Mucosa of descending colon (tissue), 3 donors: ENCODE results near the gene MAP3K8. TPM values are rescaled to one million over a fixed set of nuclear protein-coding genes. Genes with fewer than 3 reads are reported as not detected.

Experiments used
- ATAC-seq: fragments of 200-7000 bp; cut with Tn5 transposase; one replicate; pipeline ENCODE4 v1.9.1; 2020; ENCODE audit warnings: mild to moderate bottlenecking, moderate library complexity
- DNase-seq, 3 donors: peaks; one replicate each; pipeline ENCODE4 v3.0.0-alpha.2; 2020
- H3K36me3 ChIP-seq: fragments of 200-600 bp; one replicate; pipeline ENCODE4 v1.8.0; 2021; ENCODE audit warnings: low read depth, mild to moderate bottlenecking
- H3K4me1 ChIP-seq: fragments of 200-600 bp; one replicate; pipeline ENCODE4 v1.8.0; 2021; ENCODE audit warnings: low read depth, mild to moderate bottlenecking
- H3K4me3 ChIP-seq: fragments of 200-600 bp; one replicate; pipeline ENCODE4 v1.8.0; 2021; ENCODE audit warnings: mild to moderate bottlenecking
- H3K9me3 ChIP-seq: fragments of 200-600 bp; one replicate; pipeline ENCODE4 v1.8.0; 2021; ENCODE audit warnings: mild to moderate bottlenecking
- intact Hi-C, 2 donors: fragments of 100-400 bp; cut with DNase I in 1 of 2; cut with micrococcal nuclease in 1 of 2; formaldehyde crosslinking; loops; one replicate each; pipeline versions ENCODE4 v1.11.0 to v1.11.1; 2022; cut with DNase I, micrococcal nuclease
- total RNA-seq, 3 donors: library from RNA; stranded (reverse); fragmentation: NEBNext Ultra II Directional in 2 of 3; extraction: Animal tissue kit (Norgen Biotek cat#: 25700) in 2 of 3; gene quantifications; one replicate each; pipeline versions ENCODE4 v1.2.1 to v1.2.4, GENCODE V29; 2021 to 2023
- TF ChIP-seq, protein P1 (sequence below): fragments of 200-600 bp; IDR thresholded peaks from one replicate; pipeline ENCODE4 v1.8.0; 2022; ENCODE audit warnings: antibody characterized with exemption, mild to moderate bottlenecking
- donor health status: DM: no; HTN: no; CAD: no; lungs with moderate emphysema.
- donor health status: DM: no; HTN: no; CAD: no.
- donor health status: DM: no; HTN: yes; CAD: no.

MAP3K8 gene
- total RNA-seq, 3 donors from 2014 or later, result 12.3 to 20.3 (median 18.1) TPM

GRCh38 chr10:30398788-30399187, 35.2 kb upstream of the MAP3K8 start:
- Histone ChIP-seq H3K36me3 (no peaks in the 10 kb centered on the region), H3K4me1 (no peaks in the 10 kb centered on the region), H3K4me3 (no peak overlapping the region), H3K9me3 (no peaks in the 10 kb centered on the region)
- TF ChIP-seq, protein P1, sequence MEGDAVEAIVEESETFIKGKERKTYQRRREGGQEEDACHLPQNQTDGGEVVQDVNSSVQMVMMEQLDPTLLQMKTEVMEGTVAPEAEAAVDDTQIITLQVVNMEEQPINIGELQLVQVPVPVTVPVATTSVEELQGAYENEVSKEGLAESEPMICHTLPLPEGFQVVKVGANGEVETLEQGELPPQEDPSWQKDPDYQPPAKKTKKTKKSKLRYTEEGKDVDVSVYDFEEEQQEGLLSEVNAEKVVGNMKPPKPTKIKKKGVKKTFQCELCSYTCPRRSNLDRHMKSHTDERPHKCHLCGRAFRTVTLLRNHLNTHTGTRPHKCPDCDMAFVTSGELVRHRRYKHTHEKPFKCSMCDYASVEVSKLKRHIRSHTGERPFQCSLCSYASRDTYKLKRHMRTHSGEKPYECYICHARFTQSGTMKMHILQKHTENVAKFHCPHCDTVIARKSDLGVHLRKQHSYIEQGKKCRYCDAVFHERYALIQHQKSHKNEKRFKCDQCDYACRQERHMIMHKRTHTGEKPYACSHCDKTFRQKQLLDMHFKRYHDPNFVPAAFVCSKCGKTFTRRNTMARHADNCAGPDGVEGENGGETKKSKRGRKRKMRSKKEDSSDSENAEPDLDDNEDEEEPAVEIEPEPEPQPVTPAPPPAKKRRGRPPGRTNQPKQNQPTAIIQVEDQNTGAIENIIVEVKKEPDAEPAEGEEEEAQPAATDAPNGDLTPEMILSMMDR, result no peak
- intact Hi-C loops, result no loop called here
- DNase-seq (no peak), ATAC-seq (no peak)

- H3K4me3 ChIP-seq, result no peak overlapping the region
- TF ChIP-seq, protein P1, result no peak
- no peaks in the 10 kb centered on the region for H3K4me1 ChIP-seq
- peaks cover 6% of the 10 kb centered on the region for H3K9me3 ChIP-seq
- DNase-seq (no peak), ATAC-seq (no peak)
- intact Hi-C loops, result no loop called here
- no peaks in the 10 kb centered on the region for H3K36me3 ChIP-seq
These were observed 30.5 kb upstream of the MAP3K8 start for GRCh38 chr10:30403494-30403893.

DNA sequence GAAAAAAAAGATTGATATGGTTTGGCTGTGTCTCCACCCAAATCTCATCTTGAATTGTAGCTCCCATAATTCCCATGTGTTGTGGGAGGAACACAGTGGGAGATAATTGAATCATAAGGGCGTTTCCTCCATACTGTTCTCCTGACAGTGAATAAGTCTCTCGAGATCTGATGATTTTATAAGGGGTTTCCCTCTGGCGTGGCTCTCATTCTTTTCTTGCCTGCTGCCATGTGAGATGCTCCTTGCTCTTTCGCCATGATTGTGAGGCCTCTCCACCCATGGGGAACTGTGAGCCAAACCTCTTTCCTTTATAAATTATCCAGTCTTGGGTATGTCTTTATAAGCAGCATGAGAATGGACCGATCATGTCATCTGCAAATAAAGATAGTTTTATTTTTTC, 29.4 kb upstream of the MAP3K8 start:
- TF ChIP-seq, protein P1, result no peak
- H3K4me3 ChIP-seq, result no peak overlapping the region
- intact Hi-C loops, result no loop called here
- no peaks in the 10 kb centered on the region for H3K36me3 ChIP-seq
- ATAC-seq (no peak), DNase-seq (no peak)
- no peaks in the 10 kb centered on the region for H3K4me1 ChIP-seq
- peaks cover 6% of the 10 kb centered on the region for H3K9me3 ChIP-seq

DNA sequence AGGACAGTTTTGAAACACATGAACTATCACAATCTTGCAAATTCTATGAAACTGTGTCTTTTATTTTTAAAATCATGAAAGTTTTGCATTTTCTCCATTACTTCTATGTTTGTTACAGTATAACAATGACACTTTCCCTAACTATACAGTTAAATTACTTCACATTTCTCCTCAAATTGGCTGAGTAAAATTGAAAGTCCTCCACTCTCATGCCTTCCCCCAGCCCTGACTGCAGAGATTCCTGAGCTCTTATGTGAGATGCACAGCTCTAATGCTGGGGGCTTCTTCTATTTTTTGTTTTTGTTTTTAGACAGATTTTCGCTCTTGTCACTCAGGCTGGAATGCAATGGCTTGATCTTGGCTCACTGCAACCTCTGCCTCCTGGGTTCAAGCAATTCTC, 22.7 kb upstream of the MAP3K8 start:
- Histone ChIP-seq H3K9me3 (no peaks in the 10 kb centered on the region), H3K4me1 (no peaks in the 10 kb centered on the region), H3K36me3 (no peaks in the 10 kb centered on the region), H3K4me3 (no peak overlapping the region)
- ATAC-seq (no peak), DNase-seq (no peak)
- TF ChIP-seq, protein P1, result no peak
- intact Hi-C loops, result loop anchor here in 1 of 2 donors (5.0 kb wide), 1 partner anchor 121 kb away; no protein-coding TSS in a partner anchor

DNA sequence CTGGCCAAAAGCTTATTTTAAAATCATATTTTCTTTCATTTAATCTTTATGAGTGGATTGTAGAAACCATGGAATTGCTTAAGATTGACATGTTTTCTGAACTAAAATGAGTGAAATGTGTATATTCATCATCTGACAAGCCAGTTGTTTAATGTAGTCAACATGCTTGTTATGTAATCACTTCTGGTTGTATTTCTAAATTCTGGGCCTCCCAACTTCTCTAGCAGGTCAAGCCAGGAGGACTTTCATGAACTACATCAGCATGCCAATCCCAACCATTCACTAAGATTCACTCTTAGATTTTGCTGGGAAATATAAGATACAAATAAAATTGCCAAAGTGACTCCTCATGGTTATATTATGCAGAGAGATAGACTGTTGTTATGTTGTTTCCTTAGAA, 21.1 kb upstream of the MAP3K8 start:
- Histone ChIP-seq H3K36me3 (no peaks in the 10 kb centered on the region), H3K4me1 (no peaks in the 10 kb centered on the region), H3K9me3 (no peaks in the 10 kb centered on the region), H3K4me3 (no peak overlapping the region)
- intact Hi-C loops, result loop anchor here in 1 of 2 donors (5.0 kb wide), 1 partner anchor 119 kb away; no protein-coding TSS in a partner anchor
- ATAC-seq (no peak), DNase-seq (no peak)
- TF ChIP-seq, protein P1, result no peak
